Bone marrow (tissue), 2 donors: ENCODE results near the gene SLC22A12.
A peak's percentile ranks its signal among the peaks of the same experiment; 100 is the strongest.
"Not testable (repeated sequence)": the region's sequence is repeated elsewhere in the genome, so short reads cannot be mapped to it uniquely, and the experiment has no call there.

ENCODE experiments used
- DNase-seq, 2 donors: peaks; one replicate each; lab custom pipeline; 2025; lab: John Stamatoyannopoulos, UW

Gene SLC22A12

DNA sequence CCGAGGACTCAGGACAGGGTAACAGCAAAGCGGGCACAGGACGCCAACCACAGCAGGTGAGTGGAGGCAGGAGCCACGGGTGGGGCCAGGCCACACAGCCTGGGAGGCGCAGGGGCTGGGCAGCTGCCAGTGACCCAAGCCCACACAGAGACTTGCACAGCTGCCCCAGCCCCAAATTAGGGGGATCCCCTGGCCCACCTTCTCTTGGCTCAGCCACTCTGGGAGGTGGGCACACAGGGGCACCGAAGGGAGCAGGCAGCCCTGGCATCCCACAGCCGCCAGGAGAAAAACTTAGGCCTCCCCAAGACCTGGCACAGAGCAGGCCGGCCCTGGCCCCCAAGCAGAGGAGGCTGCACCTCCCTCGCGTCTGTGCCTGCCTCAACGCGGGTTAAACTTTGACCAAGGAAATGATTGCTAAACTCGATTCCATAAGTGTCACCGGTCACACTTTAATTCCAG, at the start of gene SLC22A12:
SLC22A12 (plus strand) TSS at position 458 of the 459 bp plus-strand sequence. CDS start 337 bp downstream, outside the sequence.
- no peak for DNase-seq

DNA sequence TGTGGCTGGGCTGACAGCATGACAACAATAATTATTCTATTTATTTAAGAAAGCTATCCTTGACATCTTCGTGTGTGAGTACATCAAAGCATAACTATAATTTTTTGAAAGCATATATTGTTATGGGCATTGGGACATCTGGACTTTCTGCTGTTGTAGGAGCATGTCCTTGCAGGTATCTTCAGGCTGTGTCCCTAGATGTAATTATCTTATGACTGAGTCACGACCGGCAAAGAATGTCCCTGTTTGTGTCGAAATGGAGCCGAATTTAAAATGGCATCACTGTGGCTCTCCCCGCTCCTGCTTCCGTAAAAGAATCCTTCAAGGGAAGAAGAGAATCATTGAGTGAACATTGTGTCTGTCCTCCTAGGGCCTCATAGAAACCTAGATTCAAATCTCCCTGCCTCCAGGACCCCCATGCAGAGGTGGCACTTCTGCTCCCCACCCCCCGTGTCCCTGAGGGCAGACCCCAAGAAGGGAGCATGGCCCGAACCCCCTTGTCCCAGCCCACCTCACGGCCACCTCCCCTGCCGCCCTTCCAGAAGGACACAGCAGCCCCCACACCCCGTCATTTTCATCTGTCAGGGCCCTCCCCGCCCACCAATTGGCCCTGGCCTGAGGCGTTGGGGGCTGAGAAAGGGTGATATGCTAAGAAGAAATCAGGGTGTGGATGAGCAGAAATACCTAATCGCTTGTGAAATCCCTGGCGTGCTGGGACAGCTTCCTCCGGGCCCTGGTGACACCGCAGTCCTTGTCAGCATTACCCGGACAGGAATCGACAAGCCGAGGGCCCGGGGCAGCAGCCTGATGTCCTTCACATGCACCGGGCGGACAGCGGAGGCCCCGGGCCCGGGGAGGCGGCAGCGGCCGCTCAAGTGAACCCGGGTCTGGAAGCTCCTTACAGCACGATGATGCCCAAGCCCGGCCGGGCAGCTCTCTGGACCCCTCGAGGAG, 48.6 kb upstream of the SLC22A12 start:
- no peak for DNase-seq

DNA sequence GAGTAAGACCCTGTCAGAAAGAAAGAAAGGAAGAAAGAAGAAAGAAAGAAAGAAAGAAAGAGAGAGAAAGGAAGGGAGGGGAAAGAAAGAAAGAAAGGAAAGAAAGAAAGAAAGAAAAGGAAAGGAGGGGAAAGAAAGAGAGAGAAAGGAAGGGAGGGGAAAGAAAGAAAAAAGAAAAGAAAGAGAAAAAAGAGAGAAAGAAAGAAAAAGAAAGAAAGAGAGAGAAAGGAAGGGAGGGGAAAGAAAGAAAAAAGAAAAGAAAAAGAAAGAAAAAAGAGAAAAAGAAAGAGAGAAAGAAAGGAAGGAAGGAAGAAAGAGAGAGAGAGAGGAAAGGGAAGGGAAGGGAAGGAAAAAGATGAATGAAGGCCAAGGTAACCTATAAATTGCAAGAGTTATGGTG, 47.2 kb upstream of the SLC22A12 start:
- DNase-seq, result no peak

DNA sequence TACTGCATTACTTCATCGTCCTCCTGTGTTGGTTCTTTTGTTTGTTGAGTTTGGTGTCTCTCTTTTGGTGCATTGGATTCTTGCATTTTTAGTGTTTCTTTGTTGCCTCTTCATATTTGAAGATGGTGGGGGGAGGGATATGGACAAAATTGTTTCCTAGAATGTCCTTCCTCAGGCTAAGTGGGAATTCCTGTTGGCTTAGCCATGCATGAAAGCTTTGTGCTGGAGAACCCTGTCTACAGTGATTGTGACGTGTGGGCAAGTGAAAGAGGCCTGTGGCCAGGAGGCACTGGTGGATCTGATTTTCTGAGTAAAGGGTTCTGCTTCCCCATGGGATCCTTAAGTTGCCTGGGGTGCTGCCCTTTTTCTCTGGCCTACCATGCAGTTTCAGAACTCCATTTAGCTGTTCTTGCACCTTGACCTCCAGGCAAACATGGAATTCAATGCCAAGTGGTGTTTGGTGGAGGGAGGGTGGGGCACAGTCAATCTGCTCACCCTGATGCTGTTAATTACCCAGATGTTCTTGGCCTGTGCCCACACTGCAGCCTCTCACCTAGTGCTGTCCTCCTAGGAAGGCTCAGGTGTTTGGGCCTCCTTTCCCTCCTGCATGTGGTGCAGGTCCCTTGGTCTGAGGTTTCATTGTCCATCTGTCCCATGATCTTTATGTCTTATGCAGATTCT, 46.3 kb upstream of the SLC22A12 start:
- no peak for DNase-seq

DNA sequence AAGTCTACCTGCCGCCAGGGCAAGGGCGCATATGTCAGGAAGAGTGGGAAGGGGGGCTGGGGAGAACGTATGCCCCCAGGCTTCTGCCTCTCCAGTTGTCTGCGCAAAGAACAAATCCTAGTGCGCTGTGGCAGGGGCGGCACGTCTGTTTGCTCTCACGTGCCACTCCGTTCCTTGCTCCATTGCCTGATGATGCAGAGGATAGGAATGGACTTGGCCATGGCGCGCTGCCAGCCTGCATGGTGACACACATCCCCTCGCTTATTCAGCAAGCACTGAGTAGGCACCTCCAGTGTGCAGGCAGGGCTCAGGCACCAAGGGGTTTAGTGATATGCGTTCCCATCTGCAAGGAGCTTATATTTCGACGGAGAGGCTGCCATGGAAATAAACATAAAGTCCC, 45.4 kb upstream of the SLC22A12 start:
- no peak for DNase-seq

DNA sequence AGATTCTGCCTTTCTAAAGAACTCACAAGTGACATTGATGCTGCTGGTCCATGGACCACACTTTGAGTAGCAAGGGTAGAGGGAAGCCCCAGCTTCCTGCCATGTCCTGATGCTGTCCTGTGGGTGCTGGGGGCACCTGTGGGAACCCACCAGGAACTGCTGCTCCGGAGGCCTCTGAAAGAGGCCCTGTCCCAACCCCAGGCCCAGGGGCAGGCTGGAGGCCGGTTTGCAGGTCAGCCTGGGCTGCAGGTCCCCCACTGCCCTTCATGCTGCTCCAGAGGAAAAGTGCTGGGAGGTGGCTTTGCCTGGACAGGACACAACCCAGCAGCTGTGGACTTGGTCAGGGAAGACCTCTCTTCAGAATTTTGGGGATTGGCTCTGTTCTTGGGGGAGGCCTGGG, 44.8 kb upstream of the SLC22A12 start:
- no peak for DNase-seq

DNA sequence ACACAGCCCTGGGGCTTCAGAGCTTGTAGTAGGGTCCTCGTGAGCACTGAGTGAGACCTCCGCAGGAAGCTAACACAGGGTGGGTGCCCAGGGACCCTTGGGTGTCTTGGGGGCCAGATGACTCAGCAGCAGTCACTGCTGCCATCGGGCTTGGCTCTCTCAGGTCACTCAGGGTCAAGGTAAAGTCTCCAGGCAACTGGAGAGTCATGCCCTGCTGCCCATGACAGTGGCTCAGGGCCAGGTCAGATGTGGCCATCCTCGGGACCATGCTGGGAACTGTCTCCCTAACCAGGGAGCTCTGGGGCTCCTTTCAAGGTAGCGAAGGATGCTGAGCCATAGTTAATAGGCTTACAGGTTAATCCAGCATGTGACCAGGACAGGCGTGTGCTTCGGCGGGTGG, 44.4 kb upstream of the SLC22A12 start:
- DNase-seq, result no peak

DNA sequence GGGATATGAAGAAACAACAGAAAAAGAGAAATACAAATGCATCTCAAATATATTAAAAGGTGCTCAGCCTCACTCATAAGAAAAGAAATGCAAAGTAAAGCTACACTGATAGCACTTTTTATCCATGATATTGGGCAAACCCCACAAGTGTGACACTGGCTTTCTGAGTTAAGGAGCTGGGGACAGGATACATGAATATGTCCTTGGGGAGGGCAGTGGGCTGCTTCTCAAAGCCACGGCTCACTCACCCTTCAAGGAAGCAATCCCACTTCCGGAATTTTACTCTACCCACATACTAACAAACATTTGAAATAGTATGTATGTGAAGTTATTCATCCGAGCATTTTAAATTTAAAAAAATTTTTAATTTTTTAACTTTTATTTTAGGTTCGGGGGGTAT, 41.1 kb upstream of the SLC22A12 start:
- no peak for DNase-seq

DNA sequence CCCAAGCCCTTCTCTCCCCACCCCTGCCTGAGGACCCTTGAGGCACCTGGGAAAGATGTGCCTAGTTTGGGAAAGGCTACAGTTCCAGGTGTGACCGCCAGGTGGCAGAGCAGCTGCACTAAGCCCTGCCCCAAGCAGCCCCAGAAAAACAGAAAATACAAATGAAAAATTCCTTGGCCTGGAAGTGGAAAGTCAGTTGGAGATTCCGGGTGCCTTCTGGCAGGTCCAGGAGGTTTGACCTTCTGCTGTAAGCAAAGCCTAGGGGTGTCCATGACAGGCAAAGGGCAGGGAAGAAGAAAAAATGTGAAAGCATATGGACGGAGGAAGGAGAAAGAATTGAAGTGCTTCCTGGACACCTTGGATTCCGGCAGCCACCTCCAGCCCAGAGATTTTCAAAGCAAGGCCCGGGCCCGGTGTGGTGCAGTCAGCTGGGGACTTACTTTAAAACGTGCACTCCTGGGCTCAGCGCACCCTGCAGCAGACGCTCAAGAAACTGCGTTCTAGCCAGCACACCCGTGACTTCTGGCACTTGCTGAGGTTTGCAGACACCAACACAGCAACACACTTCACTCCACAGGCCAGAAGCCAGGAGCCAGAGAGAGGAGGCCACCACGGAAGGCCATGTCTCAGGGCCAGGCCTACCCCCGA, 37.3 kb upstream of the SLC22A12 start:
- DNase-seq, result peak; percentile 2 to 29

DNA sequence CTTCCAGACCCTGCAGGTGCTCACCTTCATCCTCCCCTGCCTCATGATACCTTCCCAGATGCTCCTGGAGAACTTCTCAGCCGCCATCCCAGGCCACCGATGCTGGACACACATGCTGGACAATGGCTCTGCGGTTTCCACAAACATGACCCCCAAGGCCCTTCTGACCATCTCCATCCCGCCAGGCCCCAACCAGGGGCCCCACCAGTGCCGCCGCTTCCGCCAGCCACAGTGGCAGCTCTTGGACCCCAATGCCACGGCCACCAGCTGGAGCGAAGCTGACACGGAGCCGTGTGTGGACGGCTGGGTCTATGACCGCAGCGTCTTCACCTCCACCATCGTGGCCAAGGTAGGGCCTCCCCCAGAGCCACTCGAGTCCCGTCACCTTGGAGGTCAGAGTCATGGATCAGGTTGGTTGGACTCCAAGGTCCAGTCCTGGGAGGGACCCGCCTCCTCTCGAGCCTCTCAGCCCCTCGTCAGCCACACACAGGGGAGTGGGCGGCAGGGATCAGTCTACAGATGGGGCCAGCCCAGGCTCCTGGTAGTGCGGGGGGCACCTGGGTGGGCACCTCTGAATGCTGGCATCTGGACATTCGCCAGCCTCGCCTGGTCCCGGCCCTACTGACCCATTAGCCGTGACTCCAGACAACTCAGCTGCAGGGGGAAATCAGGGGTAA, 34.8 kb upstream of the SLC22A12 start:
- no peak for DNase-seq

DNA sequence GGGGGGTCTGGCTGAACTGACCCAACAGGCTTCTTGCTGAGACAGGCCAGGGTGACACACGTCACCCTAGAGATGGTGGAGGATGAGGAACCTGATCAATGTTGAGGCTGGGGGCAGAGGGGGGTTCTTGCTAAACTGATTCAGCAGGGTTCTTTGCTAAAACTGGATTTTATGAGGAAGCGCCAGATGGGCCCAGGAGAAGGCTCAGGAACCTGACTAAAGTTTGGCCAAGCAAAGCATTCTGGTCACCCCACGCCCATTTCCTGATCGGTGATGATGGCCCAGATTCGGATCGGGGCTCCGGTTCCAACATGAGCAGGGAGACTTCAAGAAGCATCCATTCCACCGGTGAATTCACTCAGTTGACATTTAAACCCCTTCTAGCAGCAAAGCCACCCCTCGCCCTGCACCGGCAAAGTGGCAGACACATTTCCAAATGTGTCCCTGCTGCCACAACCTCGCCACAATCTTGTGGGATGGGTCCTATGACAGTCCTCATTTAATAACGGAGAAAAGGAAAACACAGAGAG, 34.2 kb upstream of the SLC22A12 start:
- no peak for DNase-seq

DNA sequence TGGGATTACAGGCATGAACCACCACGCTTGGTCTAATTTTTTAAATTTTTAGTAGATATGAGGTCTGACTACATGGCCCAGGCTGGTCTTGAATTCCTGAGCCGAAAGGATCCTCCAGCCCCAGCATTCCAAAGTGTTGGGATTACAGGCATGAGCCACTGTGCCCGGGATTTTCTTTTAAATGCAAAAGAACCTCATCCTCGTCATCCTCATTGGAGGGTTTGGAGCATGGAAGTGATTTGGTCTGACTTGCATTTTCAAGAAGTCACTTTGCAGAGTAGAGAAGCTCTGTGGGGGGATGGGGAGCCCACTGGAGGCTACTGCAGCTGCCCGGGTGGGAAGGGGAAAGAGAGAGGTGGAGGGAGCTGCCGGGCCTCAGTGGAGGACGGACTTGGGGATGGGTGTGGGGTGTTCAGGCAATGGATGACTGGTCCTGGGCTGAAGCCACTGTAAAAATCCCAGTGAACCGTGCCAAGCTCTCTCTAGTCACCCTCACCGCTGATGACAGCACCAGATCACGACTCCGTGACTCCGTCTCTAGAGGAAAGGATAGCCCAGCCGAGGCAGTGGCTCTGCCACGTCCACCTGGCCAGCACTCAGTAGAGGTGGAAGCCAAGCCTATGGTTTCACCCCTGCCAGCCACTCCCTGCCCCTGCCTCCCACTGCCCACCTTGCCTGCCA, 32.8 kb upstream of the SLC22A12 start:
- DNase-seq, result no peak

DNA sequence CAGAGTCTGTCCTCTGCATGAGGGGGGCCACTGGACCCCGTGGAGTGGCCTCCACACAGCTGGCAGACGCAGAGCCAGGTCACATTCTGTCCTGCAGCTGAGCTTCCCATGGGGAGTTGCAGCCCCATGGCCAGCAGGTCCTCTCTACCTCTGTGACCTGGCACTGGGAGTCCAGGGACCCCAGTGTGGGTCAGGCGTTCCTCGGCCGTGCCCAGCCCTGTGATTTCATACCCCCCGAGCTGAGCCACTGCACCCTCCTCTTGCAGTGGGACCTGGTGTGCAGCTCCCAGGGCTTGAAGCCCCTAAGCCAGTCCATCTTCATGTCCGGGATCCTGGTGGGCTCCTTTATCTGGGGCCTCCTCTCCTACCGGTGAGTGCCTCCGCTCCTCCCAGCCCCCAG, 32.2 kb upstream of the SLC22A12 start:
- no peak for DNase-seq

DNA sequence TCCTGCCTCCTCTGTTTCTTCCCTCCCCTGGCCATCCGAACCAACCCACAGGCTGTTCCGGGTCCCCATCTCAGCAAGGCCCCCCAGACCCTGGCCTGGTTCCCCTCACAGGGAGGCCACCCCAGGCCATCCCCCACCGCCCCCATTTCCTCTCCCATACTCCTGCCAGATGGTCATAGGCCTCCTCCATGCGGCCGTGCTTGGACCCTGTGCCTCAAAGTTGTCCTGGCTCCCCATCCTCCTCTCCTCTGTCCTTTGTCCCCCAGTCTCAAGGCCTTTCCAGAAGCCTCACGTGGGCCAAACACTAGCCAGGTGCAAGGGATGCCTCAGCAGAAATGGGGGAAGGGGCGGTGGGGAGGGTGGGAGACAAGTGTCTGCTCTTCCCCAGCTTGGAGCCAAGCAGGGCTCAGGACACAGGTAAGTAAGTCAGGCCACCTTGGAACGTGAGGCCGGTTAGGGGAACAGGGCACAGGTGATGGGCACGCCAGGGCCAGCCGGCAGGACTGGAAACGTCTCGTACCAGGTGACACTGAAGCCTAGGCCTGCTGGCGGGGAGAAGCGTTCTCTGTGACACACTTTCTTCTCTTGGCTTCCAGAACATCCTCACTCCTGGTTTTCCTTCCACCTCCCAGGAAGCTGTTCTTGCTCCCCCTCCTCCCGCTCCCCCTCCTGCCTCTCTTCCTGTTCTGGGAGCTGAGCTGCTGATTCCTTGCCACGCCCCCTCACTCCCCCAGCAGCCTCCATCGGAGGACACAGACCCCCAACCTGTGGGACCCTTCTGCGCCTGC, 31.5 kb upstream of the SLC22A12 start:
- DNase-seq, result no peak

DNA sequence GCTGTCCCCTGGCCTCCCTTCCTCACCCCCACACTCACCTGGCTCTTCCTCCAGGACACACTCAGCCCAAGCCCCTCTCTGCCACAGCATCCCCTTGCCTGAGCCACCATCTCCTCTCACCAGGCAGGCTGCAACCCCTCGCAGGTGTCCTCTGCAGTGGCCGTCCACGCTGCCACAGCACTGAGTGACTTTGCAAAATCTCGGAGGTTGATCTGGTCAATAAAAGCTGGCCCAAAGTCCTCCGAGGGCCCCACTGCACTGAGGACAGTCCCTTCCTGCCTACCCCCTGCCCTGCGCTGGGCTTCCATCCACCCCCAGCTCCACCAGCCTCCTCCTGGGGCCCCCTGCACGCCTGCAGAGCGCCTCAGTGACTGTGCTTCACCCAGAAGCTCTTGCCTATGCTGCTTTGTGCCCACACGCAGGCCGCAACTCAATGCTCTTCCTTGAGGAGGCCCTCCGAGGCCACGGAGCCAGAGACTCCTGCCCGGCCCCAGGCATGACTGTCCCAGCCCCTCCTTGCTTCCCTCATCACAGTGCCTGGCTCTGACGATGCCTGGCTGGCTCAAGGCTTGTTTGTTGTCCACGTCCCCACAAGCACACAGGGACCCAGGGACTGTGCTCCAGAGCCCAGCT, 30.8 kb upstream of the SLC22A12 start:
- no peak for DNase-seq

DNA sequence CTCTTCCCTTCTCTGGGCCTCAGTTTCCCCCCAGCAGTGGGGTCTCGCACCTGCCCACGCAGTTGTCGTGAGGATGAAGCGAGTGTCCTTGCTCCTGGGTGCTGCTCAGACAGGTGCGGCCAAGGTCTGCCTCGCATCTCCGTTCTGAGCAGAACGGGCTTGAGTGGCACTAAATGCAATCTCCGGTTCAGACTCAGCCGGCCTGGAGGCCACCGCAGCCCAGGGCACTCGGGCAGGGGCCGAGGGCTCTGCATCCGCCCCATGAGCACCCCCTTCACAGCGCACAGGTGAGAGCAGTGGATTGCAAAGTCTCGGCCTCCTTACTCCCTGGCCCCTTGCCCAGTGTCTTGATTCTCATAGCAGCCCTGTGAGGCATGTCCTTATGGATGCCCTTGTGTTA, 30.1 kb upstream of the SLC22A12 start:
- DNase-seq, result no peak

DNA sequence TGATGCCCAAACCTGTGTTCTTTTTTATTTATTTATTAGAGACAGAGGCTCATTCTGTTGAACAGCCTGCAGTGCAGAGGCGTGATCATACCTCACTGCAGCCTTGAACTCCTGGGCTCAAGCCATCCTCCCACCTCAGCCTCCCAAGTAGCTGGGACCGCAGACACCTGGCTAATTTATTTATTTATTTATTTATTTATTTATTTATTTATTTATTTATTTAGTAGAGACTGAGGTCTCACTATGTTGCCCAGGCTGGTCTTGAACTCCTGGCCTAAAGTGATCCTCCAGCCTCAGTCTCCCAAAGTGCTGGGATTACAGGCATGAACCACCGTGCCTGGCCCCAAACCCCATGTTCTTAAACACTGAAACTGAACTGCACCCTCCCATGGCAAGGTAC, 29.6 kb upstream of the SLC22A12 start:
- not testable (repeated sequence) for DNase-seq

DNA sequence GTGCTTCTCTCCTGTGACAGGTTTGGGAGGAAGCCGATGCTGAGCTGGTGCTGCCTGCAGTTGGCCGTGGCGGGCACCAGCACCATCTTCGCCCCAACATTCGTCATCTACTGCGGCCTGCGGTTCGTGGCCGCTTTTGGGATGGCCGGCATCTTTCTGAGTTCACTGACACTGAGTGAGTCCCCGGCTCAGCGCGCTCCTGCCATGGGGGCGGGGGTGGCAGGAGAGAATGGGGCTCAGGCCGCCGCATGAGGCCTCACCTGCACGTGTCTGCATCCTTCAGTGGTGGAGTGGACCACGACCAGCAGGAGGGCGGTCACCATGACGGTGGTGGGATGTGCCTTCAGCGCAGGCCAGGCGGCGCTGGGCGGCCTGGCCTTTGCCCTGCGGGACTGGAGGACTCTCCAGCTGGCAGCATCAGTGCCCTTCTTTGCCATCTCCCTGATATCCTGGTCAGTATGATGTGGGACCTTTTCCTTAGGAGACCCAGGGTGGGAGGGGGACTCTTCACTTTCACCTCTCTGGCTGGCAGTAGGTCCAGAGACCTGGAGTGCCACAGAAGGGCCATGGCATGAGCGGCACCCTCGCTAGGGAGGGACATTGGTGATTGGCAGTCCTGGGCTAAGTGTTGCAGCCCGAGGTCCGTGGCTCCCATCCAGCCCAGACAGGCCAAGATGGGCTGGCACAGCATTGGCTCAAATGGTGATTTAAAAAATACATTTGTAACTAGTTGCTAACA, 28.9 kb upstream of the SLC22A12 start:
- DNase-seq, result no peak

DNA sequence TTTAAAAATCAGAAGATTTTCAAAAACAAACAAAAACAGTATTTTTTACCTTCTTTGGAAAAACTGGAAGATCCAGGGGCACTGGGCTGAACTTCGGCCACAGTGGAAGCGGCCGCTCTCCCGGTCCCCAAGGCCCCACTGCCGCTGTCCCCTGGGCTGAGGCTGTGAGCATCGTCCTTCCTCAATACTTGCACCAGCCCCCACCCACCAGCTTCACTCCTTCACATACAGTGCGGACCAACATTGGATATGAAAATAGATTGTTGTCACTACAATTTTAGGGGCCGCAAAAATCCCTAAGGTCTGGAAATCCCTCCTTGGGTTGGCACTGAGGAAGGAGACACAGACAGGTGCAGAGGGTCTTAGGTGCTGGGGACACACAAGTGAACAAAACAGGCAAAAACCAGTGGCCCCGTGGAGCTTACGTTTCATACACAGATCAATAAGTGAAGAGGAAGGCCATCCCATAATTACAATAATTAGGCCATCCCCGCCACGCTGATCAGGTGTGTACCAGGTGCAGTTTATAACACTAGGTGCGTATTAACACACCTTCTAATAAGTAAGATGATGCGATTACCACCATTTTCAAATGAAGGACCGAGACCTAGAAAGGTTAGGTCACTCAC, 28.2 kb upstream of the SLC22A12 start:
- no peak for DNase-seq
